Stimulated activated CD4-positive, alpha-beta T cell treated with anti-CD3 and anti-CD28 coated beads, TNF-alpha, amount 100 ng/mL, for 1 hour (primary cell): ENCODE measurements around the gene IL2.

ENCODE experiments used
- DNase-seq, 3 donors: peaks; one replicate each; pipeline ENCODE4 v3.0.0-alpha.2; 2020; ENCODE audit warnings: low read depth in 3 of 3, low spot score in 1 of 3

IL2 gene

GRCh38 chr4:122456231-122457116 is at the start of gene IL2:
Gene IL2 (minus strand): TSS chr4:122456725. CDS start chr4:122456440, 285 bp downstream.
- DNase-seq, result no peak

- no peak for DNase-seq
Measured at GRCh38 chr4:122503214-122503613, 46.7 kb upstream of the IL2 start.

- no peak for DNase-seq
Measured at GRCh38 chr4:122500852-122501501, 44.5 kb upstream of the IL2 start.

GRCh38 chr4:122489061-122489460 is 32.5 kb upstream of the IL2 start:
- no peak for DNase-seq

GRCh38 chr4:122483481-122483880 is 27.0 kb upstream of the IL2 start:
- DNase-seq, result no peak

- no peak for DNase-seq
Measured at GRCh38 chr4:122481766-122482405, 25.4 kb upstream of the IL2 start.

GRCh38 chr4:122480655-122481487 is 24.3 kb upstream of the IL2 start:
- DNase-seq, result no peak

GRCh38 chr4:122479935-122480416 is 23.5 kb upstream of the IL2 start:
- no peak for DNase-seq

GRCh38 chr4:122476745-122477144 is 20.2 kb upstream of the IL2 start:
- no peak for DNase-seq

GRCh38 chr4:122476126-122476525 is 19.6 kb upstream of the IL2 start:
- DNase-seq, result no peak

- DNase-seq, result no peak
Measured at GRCh38 chr4:122475233-122475632, 18.7 kb upstream of the IL2 start.

- DNase-seq, result no peak
Measured at GRCh38 chr4:122469457-122469856, 12.9 kb upstream of the IL2 start.

- DNase-seq, result peak in 1 of 3 donors; percentile 5
Measured at GRCh38 chr4:122458625-122459024, 2.1 kb upstream of the IL2 start.

- no peak for DNase-seq
Measured at GRCh38 chr4:122453384-122453995, 3.0 kb downstream of the IL2 start.

- peak in 1 of 3 donors; percentile 15 for DNase-seq
Measured at GRCh38 chr4:122450847-122451246, 5.7 kb downstream of the IL2 start.

GRCh38 chr4:122434285-122434684 is 22.2 kb downstream of the IL2 start:
- no peak for DNase-seq

GRCh38 chr4:122431351-122431750 is 25.2 kb downstream of the IL2 start:
- DNase-seq, result no peak

- DNase-seq, result no peak
Measured at GRCh38 chr4:122423246-122423645, 33.3 kb downstream of the IL2 start.

- DNase-seq, result no peak
Measured at GRCh38 chr4:122412547-122412946, 44.0 kb downstream of the IL2 start.

- no peak for DNase-seq
Measured at GRCh38 chr4:122403861-122404260, 52.7 kb downstream of the IL2 start.
